GM18870 (cell line): ENCODE results near the gene DOCK9.

Experiments used
- ATAC-seq: cut with Tn5 transposase; IDR thresholded peaks from one replicate; pipeline ENCODE4 v1.9.1; 2021; ENCODE audit warnings: moderate library complexity; ENCODE audit not compliant: unreplicated experiment

The DOCK9 gene

DNA sequence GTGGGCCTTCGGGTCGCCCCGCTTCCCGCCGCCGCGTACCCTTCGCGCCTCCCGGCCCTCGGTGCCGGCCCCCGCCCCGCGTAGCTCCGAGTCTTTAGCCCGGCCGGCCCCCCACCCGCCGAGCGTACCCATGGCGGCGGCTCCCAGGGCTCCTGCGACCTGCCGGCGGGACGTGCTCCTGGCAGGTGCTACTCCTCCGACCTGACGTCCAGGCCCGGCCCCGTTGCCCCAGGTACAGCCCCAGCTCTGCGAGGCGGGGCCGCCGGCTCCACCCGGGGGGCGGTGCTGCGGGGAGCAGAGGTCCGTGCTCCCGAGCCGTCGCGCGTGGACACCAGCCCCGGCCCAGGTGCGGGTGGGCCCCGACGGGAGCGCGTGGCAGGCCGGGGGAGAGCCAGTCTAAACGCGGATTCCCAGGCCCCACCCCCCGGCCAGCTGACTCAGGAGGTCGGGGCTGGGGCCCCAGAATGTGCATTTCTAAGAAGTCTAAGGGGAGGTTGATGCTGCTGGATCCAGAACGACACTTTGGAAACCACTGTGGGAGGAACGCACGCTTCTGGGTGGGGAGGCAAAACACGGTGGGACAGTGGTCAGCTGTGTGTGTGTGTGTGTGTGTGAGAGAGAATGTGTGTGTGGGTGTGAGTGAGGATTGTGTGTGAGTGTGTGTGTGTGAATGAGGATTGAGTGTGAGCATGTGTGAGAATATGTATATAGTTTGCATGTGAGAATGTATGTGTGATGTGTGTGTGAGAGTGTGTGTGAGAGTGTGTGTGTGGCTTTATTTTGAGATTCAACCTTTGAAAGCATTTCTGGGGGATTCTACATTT is 225.2 kb downstream of the DOCK9 start, which contains the start of gene SLC15A1:
TSS of gene SLC15A1 (minus strand) at position 206 of the 824 bp plus-strand sequence. CDS start at position 132, 74 bp downstream.
- ATAC-seq: no peak

DNA sequence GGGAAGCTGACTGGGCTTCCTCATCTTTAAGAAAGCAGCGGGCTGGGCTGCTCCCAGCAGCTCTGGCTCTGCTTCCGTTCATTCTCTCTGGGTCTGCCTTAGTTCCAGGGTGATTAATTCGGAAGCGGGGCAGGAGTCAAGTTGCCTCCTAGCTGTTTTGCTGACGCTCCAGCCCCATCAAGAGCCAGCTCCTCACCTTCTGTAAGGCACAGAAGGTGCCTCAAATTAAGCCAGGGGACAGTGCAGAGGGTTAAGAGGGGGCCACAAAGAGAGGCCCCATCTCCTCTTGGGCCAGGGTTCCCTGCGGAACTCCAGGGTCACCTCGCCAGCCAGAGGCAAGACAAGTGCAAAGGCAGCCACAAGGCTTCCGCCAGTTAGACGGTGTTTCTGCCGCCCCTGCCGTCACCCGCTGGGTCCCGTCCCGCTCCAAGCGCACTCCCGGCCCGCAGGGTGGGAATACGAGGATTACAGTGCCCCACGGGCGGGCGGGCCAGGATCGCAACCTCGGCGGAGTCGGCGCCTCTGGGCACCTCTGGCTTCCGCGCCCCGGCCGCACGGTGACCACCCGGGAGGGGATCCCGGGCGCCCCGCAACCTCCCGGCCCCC is 225.9 kb downstream of the DOCK9 start:
- ATAC-seq: no peak

DNA sequence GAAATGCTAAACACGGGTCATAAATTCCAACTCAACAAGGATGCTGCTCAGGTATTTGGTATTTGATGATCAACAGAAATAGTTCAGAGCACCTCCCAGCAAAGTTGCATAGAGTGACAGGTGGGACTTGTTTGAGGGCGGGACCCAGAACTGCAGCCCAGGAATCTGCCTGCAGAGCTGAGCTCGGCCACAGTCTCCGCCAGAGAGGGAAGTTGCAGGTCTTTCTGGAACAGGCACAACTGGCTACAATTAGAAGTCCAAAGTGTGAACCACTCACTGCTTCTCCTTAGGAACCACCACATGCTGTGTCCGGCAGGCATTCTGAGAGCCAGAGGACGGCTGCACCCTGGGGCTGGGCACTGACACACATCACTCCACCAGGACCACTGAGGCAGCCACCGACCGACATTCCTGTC is 226.5 kb downstream of the DOCK9 start:
- no peak for ATAC-seq

DNA sequence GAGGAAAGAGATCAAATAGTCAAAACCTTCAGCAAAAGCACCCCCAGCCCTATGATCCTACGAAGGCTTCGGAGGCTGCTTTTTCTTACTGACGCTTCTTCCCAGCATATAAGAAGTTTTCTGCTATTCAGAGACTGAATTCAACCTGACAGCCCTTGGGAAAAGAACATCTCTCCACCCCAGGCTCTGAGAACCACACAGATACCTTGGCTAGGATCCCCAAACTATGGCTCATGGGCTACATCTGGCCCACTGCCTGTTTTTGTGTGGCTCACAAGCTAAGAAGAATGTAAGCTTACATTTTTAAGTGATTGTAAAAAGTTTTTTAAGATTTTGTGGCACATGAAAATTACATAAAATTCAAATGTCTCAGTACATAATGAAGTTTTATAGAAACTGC is 228.4 kb downstream of the DOCK9 start:
- ATAC-seq: no peak

DNA sequence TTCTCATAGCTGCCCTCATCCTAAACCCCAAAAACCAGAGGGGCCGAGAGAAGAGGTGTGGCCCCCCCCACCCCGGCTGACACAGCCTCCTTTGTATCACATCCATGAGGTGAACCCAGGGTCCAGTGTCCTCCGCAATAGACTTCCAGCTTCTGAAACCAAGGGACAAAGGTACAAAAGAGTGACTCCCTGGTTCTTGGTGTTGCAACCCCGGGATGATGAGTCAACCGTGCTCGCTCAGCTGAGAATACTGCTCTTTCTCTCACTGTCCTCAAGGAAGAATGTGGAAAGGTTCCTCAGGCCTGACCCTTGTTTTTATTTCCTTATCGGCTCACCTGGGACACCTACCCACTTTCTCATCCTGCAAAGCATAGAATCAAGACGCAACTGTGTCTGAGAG is 230.9 kb downstream of the DOCK9 start:
- ATAC-seq: no peak
